T-cell (primary cell): ENCODE measurements around the gene CD70. TPM values are rescaled to one million over a fixed set of nuclear protein-coding genes. Genes with fewer than 3 reads are reported as not detected.

Experiments used
- ATAC-seq, 4 experiments: fragments of 200-7000 bp in 3 of 4; fragments of 150-1000 bp in 1 of 4; cut with Tn5 transposase; replicated peaks in 1 of 4; 1 replicate in 3 of 4; 2 replicates in 1 of 4; pipeline ENCODE4 v1.10.0; 2021; ENCODE audit warnings: moderate library complexity in 3 of 4, mild to moderate bottlenecking in 2 of 4, moderate number of reproducible peaks in 1 of 4
- CTCF ChIA-PET, 2 donors: fragments of 300-600 bp; sonication (Branson Sonifier 250); formaldehyde crosslinking; loops; one replicate each; lab custom pipeline; 2022; ENCODE audit warnings: antibody characterized with exemption in 2 of 2; lab: Charles Lee
- POLR2A ChIA-PET, 2 donors: fragments of 300-600 bp; sonication (Branson Sonifier 250); formaldehyde crosslinking; loops; one replicate each; lab custom pipeline; 2022; ENCODE audit warnings: antibody characterized with exemption in 2 of 2; lab: Charles Lee
- DNase-seq, 35 experiments: peaks; one replicate each; pipeline versions ENCODE4 v3.0.0 to v3.0.0-alpha.2; 2013 to 2023
- H3K27ac ChIP-seq: one replicate; pipeline ENCODE4 v1.5.1; 2013; ENCODE audit warnings: low read length
- H3K27me3 ChIP-seq, 2 experiments: replicated peaks in 1 of 2; 1 replicate in 1 of 2; 2 replicates in 1 of 2; pipeline versions ENCODE4 v1.6.1 to v1.7.0; 2013; ENCODE audit warnings: low read length in 1 of 2, mixed read lengths in 1 of 2; ENCODE audit not compliant: control insufficient read depth in 2 of 2, insufficient read depth in 2 of 2; ENCODE audit errors: extremely low read depth in 1 of 2
- H3K36me3 ChIP-seq, 2 donors: 1 replicate in 1 of 2; 2 replicates in 1 of 2; pipeline versions ENCODE4 v1.6.1 to v1.7.0; 2013; ENCODE audit warnings: low read length in 1 of 2; ENCODE audit not compliant: control insufficient read depth in 2 of 2, insufficient read depth in 1 of 2; ENCODE audit errors: extremely low read depth in 1 of 2
- H3K4me1 ChIP-seq, 2 experiments: 1 replicate in 1 of 2; 2 replicates in 1 of 2; pipeline versions ENCODE4 v1.6.1 to v1.7.0; 2013; ENCODE audit warnings: low read length in 2 of 2, mixed read lengths in 1 of 2; ENCODE audit not compliant: insufficient read depth in 2 of 2, control insufficient read depth in 1 of 2; ENCODE audit errors: extremely low read depth in 1 of 2
- H3K4me3 ChIP-seq, 2 donors: 1 replicate in 1 of 2; 2 replicates in 1 of 2; pipeline versions ENCODE4 v1.5.1 to v1.7.0; 2013; ENCODE audit warnings: mild to moderate bottlenecking in 2 of 2, low read length in 1 of 2, moderate library complexity in 1 of 2; ENCODE audit not compliant: control insufficient read depth in 1 of 2; ENCODE audit errors: extremely low read depth in 1 of 2
- H3K9me3 ChIP-seq: 2 replicates; pipeline ENCODE4 v1.7.0; 2013
- H3K27ac Mint-ChIP-seq, 2 donors: one replicate each; pipeline ENCODE4 v1.8.0; 2020 to 2021; ENCODE audit warnings: mild to moderate bottlenecking in 2 of 2, mixed read lengths in 2 of 2
- H3K27me3 Mint-ChIP-seq, 2 donors: one replicate each; pipeline ENCODE4 v1.8.0; 2021 to 2022; ENCODE audit warnings: mixed read lengths in 2 of 2
- H3K36me3 Mint-ChIP-seq: one replicate; pipeline ENCODE4 v1.8.0; 2021; ENCODE audit warnings: mixed read lengths
- H3K4me1 Mint-ChIP-seq, 3 donors: one replicate each; pipeline ENCODE4 v1.8.0; 2020 to 2022; ENCODE audit warnings: mixed read lengths in 3 of 3, mild to moderate bottlenecking in 1 of 3
- H3K4me3 Mint-ChIP-seq, 3 donors: one replicate each; pipeline ENCODE4 v1.8.0; 2020 to 2022; ENCODE audit warnings: mild to moderate bottlenecking in 3 of 3, mixed read lengths in 3 of 3, moderate library complexity in 3 of 3
- H3K9me3 Mint-ChIP-seq, 3 donors: one replicate each; pipeline ENCODE4 v1.8.0; 2020 to 2022; ENCODE audit warnings: mixed read lengths in 3 of 3
- WGBS: methylation state at CpG from one replicate; pipeline ENCODE4 v1.1.5; 2013; ENCODE audit warnings: missing lambda C conversion rate; ENCODE audit not compliant: insufficient coverage; 5-methylcytosine and 5-hydroxymethylcytosine counted together
- total RNA-seq, 35 experiments: library from RNA in 6 of 35; stranded (reverse) in 6 of 35; fragments of 120-200 nt in 1 of 35; gene quantifications; one replicate each; pipeline versions ENCODE4 v1.2.1 to v1.2.4 and lab custom pipeline; 2013 to 2026

The CD70 gene
- total RNA-seq, 5 donors from 2014 or later (not counting 1 experiment from before 2014, with no cell fraction given): 1.9 to 4.3 (median 2.0) TPM

GRCh38 chr19:6539514-6539913 is 51.4 kb downstream of the CD70 start:
- Mint-ChIP-seq H3K4me1 (peaks cover 17 to 31% (median 22%) of the 10 kb centered on the region in 3 donors), H3K27ac (no peak overlapping the region), H3K4me3 (no peak overlapping the region), H3K9me3 (no peaks in the 10 kb centered on the region), H3K36me3 (no peaks in the 10 kb centered on the region), H3K27me3 (peaks cover 0 to 14% of the 10 kb centered on the region in 2 donors)
- 90% methylated on average over 1 of the region's 6 CpGs for WGBS
- ChIA-PET POLR2A (interaction anchor here (0.5 to 0.7 kb wide), 2 partner anchors 39 to 179 kb away, joined by 6 to 8 read pairs; no protein-coding TSS in a partner anchor), CTCF (interaction anchor here (0.6 to 0.9 kb wide), 4 partner anchors 9 to 786 kb away, joined by 3 to 6 read pairs (median 4); partner anchors contain the start of gene TNFSF9 (in 1 of the 2))
- Histone ChIP-seq H3K4me3 (no peak overlapping the region), H3K9me3 (no peaks in the 10 kb centered on the region), H3K36me3 (no peaks in the 10 kb centered on the region), H3K27me3 (peaks cover 0 to 19% of the 10 kb centered on the region in 2 experiments), H3K27ac (no peak overlapping the region), H3K4me1 (peaks cover 5 to 39% of the 10 kb centered on the region in 2 experiments)
- ATAC-seq (no peak), DNase-seq (no peak)

Other genes with a start within 250 kb of the CD70 start
- gene CLPP, start 229.6 kb downstream of the CD70 start, total RNA-seq: 10 to 100 TPM; 74.0 to 92.0 (median 77.2) TPM
- 10 to 100 TPM; 49.9 to 94.8 (median 83.5) TPM for gene ALKBH7, start 218.4 kb downstream of the CD70 start, total RNA-seq
- 1 to 10 TPM; 1.7 to 4.1 (median 3.2) TPM for gene PSPN, start 215.2 kb downstream of the CD70 start, total RNA-seq
- 10 to 100 TPM; 52.6 to 63.1 (median 60.3) TPM for gene GTF2F1, start 198.0 kb downstream of the CD70 start, total RNA-seq
- gene KHSRP, start 166.3 kb downstream of the CD70 start, total RNA-seq: 100 to 1,000 TPM; 147 to 194 (median 189) TPM
- gene SLC25A41, start 157.4 kb downstream of the CD70 start, total RNA-seq: under 1 TPM in 3 of 5 donors, not detected in 2; 0.33 to 0.35 (median 0.33) TPM
- 10 to 100 TPM; 15.5 to 28.0 (median 25.5) TPM for gene SLC25A23, start 131.4 kb downstream of the CD70 start, total RNA-seq
- gene CRB3, start 126.9 kb downstream of the CD70 start, total RNA-seq: 1 to 10 TPM; 5.7 to 6.5 (median 5.9) TPM
- 100 to 1,000 TPM; 107 to 140 (median 114) TPM for gene DENND1C, start 109.4 kb downstream of the CD70 start, total RNA-seq
- gene TUBB4A, start 88.8 kb downstream of the CD70 start, total RNA-seq: 1 to 10 TPM; 3.3 to 7.6 (median 5.0) TPM
- gene TNFSF9, start 60.1 kb downstream of the CD70 start, total RNA-seq: 1 to 10 TPM; 1.3 to 6.0 (median 1.6) TPM
- gene TNFSF14, start 79.0 kb upstream of the CD70 start, total RNA-seq: 10 to 100 TPM in 3 of 5 donors, 1 to 10 TPM in 2; 1.9 to 22.6 (median 12.7) TPM
- gene C3, start 129.5 kb upstream of the CD70 start, total RNA-seq: 10 to 100 TPM in 1 of 5 donors, 1 to 10 TPM in 3, not detected in 1; 1.1 to 10.6 (median 7.6) TPM
- 10 to 100 TPM; 51.8 to 83.3 (median 58.4) TPM for gene GPR108, start 146.4 kb upstream of the CD70 start, total RNA-seq
- 1 to 10 TPM; 2.6 to 8.7 (median 7.3) TPM for gene TRIP10, start 148.5 kb upstream of the CD70 start, total RNA-seq
- gene SH2D3A, start 176.3 kb upstream of the CD70 start, total RNA-seq: 10 to 100 TPM; 61.7 to 83.7 (median 73.6) TPM
- gene VAV1, start 181.6 kb upstream of the CD70 start, total RNA-seq: 100 to 1,000 TPM in 2 of 5 donors, 10 to 100 TPM in 3; 82.5 to 114 (median 92.2) TPM